Kidney glomerular epithelial cell (primary cell): ENCODE measurements around the gene C6orf141.

Source experiments
- DNase-seq: peaks from one replicate; lab custom pipeline; 2025; lab: John Stamatoyannopoulos, UW

The C6orf141 gene

GRCh38 chr6:49550492-49551077 is at the start of gene C6orf141:
TSS of gene C6orf141 (plus strand) at chr6:49550668. CDS start at chr6:49550793, 125 bp downstream.
- peak; percentile 17 for DNase-seq

- no peak for DNase-seq
These were observed 45.8 kb upstream of the C6orf141 start for GRCh38 chr6:49504666-49505065.

- no peak for DNase-seq
These were observed 43.8 kb upstream of the C6orf141 start for GRCh38 chr6:49506569-49507111.

- no peak for DNase-seq
These were observed 41.1 kb upstream of the C6orf141 start for GRCh38 chr6:49509342-49509741.

GRCh38 chr6:49513153-49513989 is 37.1 kb upstream of the C6orf141 start:
- no peak for DNase-seq

- no peak for DNase-seq
These were observed 35.6 kb upstream of the C6orf141 start for GRCh38 chr6:49514571-49515484.

- no peak for DNase-seq
These were observed 34.9 kb upstream of the C6orf141 start for GRCh38 chr6:49515485-49516146.

- DNase-seq: no peak
These were observed 34.3 kb upstream of the C6orf141 start for GRCh38 chr6:49516147-49516505.

GRCh38 chr6:49517919-49518318 is 32.5 kb upstream of the C6orf141 start:
- DNase-seq: no peak

GRCh38 chr6:49519660-49520059 is 30.8 kb upstream of the C6orf141 start:
- no peak for DNase-seq

- no peak for DNase-seq
These were observed 27.5 kb upstream of the C6orf141 start for GRCh38 chr6:49522710-49523593.

GRCh38 chr6:49523901-49524300 is 26.6 kb upstream of the C6orf141 start:
- DNase-seq: no peak

GRCh38 chr6:49524541-49524940 is 25.9 kb upstream of the C6orf141 start:
- no peak for DNase-seq

- DNase-seq: no peak
These were observed 23.9 kb upstream of the C6orf141 start for GRCh38 chr6:49526598-49526997.

GRCh38 chr6:49527320-49527719 is 23.1 kb upstream of the C6orf141 start:
- no peak for DNase-seq

GRCh38 chr6:49528571-49528970 is 21.9 kb upstream of the C6orf141 start:
- DNase-seq: no peak

GRCh38 chr6:49530141-49530776 is 20.2 kb upstream of the C6orf141 start:
- DNase-seq: no peak

- peak; percentile 77 for DNase-seq
These were observed 18.5 kb upstream of the C6orf141 start for GRCh38 chr6:49531774-49532569.

GRCh38 chr6:49535795-49536194 is 14.7 kb upstream of the C6orf141 start:
- DNase-seq: no peak
